ENCODE data around the gene PXMP4. TPM values are rescaled to one million over a fixed set of nuclear protein-coding genes. Genes with fewer than 3 reads are reported as not detected.

PXMP4 gene
- total RNA-seq, 1 experiment from 2014 or later: 5.7 TPM

DNA sequence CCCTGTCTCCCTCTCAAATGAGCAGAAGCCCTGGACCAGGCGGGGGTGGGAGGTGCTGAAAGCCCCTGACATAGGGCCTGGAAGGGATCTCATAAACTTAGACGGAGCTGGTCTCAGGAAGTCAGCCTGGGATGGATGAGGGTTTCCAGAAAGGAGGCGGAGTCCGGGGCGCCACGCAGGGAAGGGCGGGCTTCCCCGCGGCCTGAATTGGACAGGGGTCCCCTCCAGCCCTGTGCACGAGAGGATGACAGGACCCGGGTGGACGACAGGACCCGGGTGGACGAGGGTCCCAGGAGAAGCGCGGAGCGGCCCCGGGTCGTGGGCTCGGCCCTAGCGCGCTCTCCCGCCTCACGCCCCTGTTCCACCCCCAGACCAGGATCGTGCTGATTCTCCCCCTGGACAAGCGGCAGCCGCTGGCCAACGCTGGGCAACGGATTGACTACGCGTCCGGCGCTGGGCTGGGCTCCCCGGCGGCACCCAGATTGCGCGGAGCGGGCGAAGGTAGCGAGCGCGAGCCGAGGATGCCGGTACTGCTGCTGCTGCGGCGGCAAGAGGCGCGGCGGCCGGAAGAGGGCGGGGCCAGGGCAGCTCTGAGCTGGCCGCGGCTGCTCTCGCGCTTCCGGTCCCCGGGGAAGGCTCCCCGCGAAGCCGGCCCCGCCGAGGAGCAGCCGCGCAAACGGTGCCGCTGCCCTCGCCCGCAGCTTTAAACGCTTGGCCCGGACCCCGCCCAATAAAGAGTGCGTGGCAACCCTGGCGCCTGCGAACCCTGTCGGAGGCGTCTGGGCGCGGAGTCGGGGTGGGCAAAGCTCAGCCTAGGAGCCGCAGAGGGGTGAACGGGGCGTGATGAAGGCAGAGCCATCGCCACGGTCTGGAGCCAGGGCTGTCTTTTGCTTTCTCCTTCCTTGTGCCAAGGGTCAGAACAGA is 56.7 kb downstream of the PXMP4 start:
- TF ChIP-seq, protein P1, sequence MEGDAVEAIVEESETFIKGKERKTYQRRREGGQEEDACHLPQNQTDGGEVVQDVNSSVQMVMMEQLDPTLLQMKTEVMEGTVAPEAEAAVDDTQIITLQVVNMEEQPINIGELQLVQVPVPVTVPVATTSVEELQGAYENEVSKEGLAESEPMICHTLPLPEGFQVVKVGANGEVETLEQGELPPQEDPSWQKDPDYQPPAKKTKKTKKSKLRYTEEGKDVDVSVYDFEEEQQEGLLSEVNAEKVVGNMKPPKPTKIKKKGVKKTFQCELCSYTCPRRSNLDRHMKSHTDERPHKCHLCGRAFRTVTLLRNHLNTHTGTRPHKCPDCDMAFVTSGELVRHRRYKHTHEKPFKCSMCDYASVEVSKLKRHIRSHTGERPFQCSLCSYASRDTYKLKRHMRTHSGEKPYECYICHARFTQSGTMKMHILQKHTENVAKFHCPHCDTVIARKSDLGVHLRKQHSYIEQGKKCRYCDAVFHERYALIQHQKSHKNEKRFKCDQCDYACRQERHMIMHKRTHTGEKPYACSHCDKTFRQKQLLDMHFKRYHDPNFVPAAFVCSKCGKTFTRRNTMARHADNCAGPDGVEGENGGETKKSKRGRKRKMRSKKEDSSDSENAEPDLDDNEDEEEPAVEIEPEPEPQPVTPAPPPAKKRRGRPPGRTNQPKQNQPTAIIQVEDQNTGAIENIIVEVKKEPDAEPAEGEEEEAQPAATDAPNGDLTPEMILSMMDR (conservative IDR thresholded peaks at IDR 0.05): no peak
- peaks cover 29 to 32% of the 10 kb centered on the region in 2 experiments for H3K4me1 Mint-ChIP-seq
- no peak overlapping the region for H3T11ph ChIP-seq (ENCODE audit: low read length)
- H3K23me2 ChIP-seq (ENCODE audit: insufficient read length, low read depth, low read length, poor library complexity, severe bottlenecking): peaks cover 18% of the 10 kb centered on the region
- no peak overlapping the region for H2BK20ac ChIP-seq (ENCODE audit: low read depth, low read length, poor library complexity, severe bottlenecking)
- no peak overlapping the region for H3K4ac ChIP-seq (ENCODE audit: low read depth, low read length)
- H3K56ac ChIP-seq (ENCODE audit: insufficient read length, low read depth, low read length): no peak overlapping the region
- no CpG with 5 or more reads among the region's 84 CpGs for WGBS (ENCODE audit: extremely low coverage, insufficient read length, low lambda C conversion rate)
- H3K36me3 Mint-ChIP-seq (ENCODE audit: insufficient read depth in 1 of 3, low read depth in 3 of 3): peaks cover 6 to 37% (median 9%) of the 10 kb centered on the region in 3 experiments
- no peak overlapping the region for H2BK12ac ChIP-seq (ENCODE audit: insufficient read length, low read depth, low read length)
- H4K5ac ChIP-seq (ENCODE audit: insufficient read length, low read depth, low read length): no peak overlapping the region
- no peaks in the 10 kb centered on the region for H3K9me3 ChIP-seq (ENCODE audit: control insufficient read depth, low read depth, low read length)
- peak overlapping the region; percentile 83 for H3K18ac ChIP-seq (ENCODE audit: insufficient read length, low read depth, low read length)
- H3K4me3 Mint-ChIP-seq: peak overlapping the region; percentile 81
- peak overlapping the region; percentile 90 for H3K14ac ChIP-seq (ENCODE audit: insufficient read depth, low read length)
- H2AK5ac ChIP-seq (ENCODE audit: insufficient read length, low read length): no peak overlapping the region
- H3K9ac ChIP-seq (ENCODE audit: extremely low read depth, insufficient read length, low read length): peak overlapping the region; percentile 60
- no peaks in the 10 kb centered on the region for H3K79me2 ChIP-seq (ENCODE audit: insufficient read depth, low read length)
- H3K27ac Mint-ChIP-seq: peak overlapping the region in 2 of 3 experiments; percentile 81 to 86; a peak in 3 of 7 replicates
- no peak overlapping the region for H2BK15ac ChIP-seq (ENCODE audit: low read depth, low read length)
- no peak overlapping the region for H4K91ac ChIP-seq (ENCODE audit: insufficient read length, low read depth, low read length)
- no peak overlapping the region for H4K8ac ChIP-seq (replicated peaks; ENCODE audit: insufficient read length, low read depth, low read length)
- no peaks in the 10 kb centered on the region for H3K9me3 Mint-ChIP-seq
- peak overlapping the region; percentile 78 for H3K4me2 ChIP-seq (ENCODE audit: insufficient read depth, insufficient read length, low read length)
- H3K23ac ChIP-seq (ENCODE audit: insufficient read length, low read depth, low read length): no peak overlapping the region
- H3K27ac ChIP-seq (ENCODE audit: insufficient read length, low read depth, low read length): no peak overlapping the region
- H4K20me1 ChIP-seq (ENCODE audit: control insufficient read depth, insufficient read depth, insufficient read length): no peaks in the 10 kb centered on the region
- peak; percentile 84 for DNase-seq
- H3K27me3 ChIP-seq (ENCODE audit: insufficient read depth, low read length): no peaks in the 10 kb centered on the region
- no peaks in the 10 kb centered on the region for H3K79me1 ChIP-seq (ENCODE audit: insufficient read depth, low read depth, low read length, poor library complexity, severe bottlenecking)
- no peak overlapping the region for H2BK120ac ChIP-seq (ENCODE audit: low read depth, low read length, poor library complexity, severe bottlenecking)
- H3K4me1 ChIP-seq (ENCODE audit: insufficient read depth, low read length): no peaks in the 10 kb centered on the region; the same call in 1 of the 2 replicates
- H2BK5ac ChIP-seq (ENCODE audit: insufficient read length, low read length): no peak overlapping the region
- no peak overlapping the region for H2AFZ ChIP-seq (ENCODE audit: low read length)
- peaks cover 4% of the 10 kb centered on the region for H3K27me3 Mint-ChIP-seq (ENCODE audit: low read depth)
